Amygdala (tissue), 56 donors: Measurements from ENCODE around the gene ANO10.
"Not testable (repeated sequence)": the region's sequence is repeated elsewhere in the genome, so short reads cannot be mapped to it uniquely, and the experiment has no call there.

Source experiments
- DNase-seq, 56 donors: peaks; one replicate each; lab custom pipeline; 2025; lab: John Stamatoyannopoulos, UW

Gene ANO10

GRCh38 chr3:43489930-43490329 is 131.9 kb downstream of the ANO10 start:
- no peak for DNase-seq

GRCh38 chr3:43485931-43486330 is 135.9 kb downstream of the ANO10 start:
- DNase-seq = no peak

GRCh38 chr3:43484926-43485488 is 136.8 kb downstream of the ANO10 start:
- DNase-seq = no peak

GRCh38 chr3:43481375-43481774 is 140.4 kb downstream of the ANO10 start:
- DNase-seq = no peak

- not testable (repeated sequence) for DNase-seq
Observed at GRCh38 chr3:43478839-43479238, 143.0 kb downstream of the ANO10 start.

GRCh38 chr3:43478118-43478785 is 143.6 kb downstream of the ANO10 start:
- no peak for DNase-seq

- no peak for DNase-seq
Observed at GRCh38 chr3:43477600-43477999, 144.2 kb downstream of the ANO10 start.

- DNase-seq = peak in 1 of 56 donors; percentile 4
Observed at GRCh38 chr3:43473737-43474136, 148.1 kb downstream of the ANO10 start.

- no peak for DNase-seq
Observed at GRCh38 chr3:43473244-43473643, 148.6 kb downstream of the ANO10 start.

GRCh38 chr3:43468133-43468532 is 153.7 kb downstream of the ANO10 start:
- no peak for DNase-seq

GRCh38 chr3:43465109-43465508 is 156.7 kb downstream of the ANO10 start:
- no peak for DNase-seq

- not testable (repeated sequence) for DNase-seq
Observed at GRCh38 chr3:43462566-43462965, 159.2 kb downstream of the ANO10 start.

- no peak for DNase-seq
Observed at GRCh38 chr3:43461345-43461744, 160.5 kb downstream of the ANO10 start.

GRCh38 chr3:43457038-43457437 is 164.8 kb downstream of the ANO10 start:
- not testable (repeated sequence) for DNase-seq

- no peak for DNase-seq
Observed at GRCh38 chr3:43455233-43455632, 166.6 kb downstream of the ANO10 start.

GRCh38 chr3:43453981-43454380 is 167.8 kb downstream of the ANO10 start:
- DNase-seq = no peak

GRCh38 chr3:43451670-43452254 is 170.0 kb downstream of the ANO10 start:
- DNase-seq = no peak

- DNase-seq = no peak
Observed at GRCh38 chr3:43448098-43448497, 173.7 kb downstream of the ANO10 start.

- DNase-seq = no peak
Observed at GRCh38 chr3:43445820-43446219, 176.0 kb downstream of the ANO10 start.

GRCh38 chr3:43442872-43443395 is 178.9 kb downstream of the ANO10 start:
- no peak for DNase-seq

GRCh38 chr3:43436507-43437140 is 185.2 kb downstream of the ANO10 start:
- DNase-seq = no peak
